ENCODE measurements around the gene UCHL3. TPM values are rescaled to one million over a fixed set of nuclear protein-coding genes. Genes with fewer than 3 reads are reported as not detected.

The UCHL3 gene
- total and polyA plus RNA-seq, 2 of the 4 experiments (the other 2 are of a cell fraction), result 63.8 to 68.3 TPM

DNA sequence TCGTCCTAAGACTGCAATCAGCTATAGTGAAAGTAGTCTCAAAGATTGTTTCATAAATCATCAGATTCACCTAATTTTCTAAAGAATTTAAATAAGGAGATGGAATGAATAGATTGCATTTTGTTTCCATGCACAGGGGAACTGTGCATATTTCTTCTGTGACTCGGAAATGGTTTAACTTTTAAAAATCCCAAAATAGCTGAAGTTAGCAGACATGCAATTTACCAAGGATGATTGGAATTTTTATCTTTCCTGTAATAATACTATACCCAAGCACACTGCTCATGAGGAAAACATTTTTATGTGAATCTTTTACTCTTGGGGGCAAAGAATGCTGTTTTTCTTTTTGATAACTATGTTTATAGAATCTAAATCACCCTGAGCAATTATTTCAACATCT lies 71.6 kb downstream of the UCHL3 start:
- Histone ChIP-seq H3K9ac (ENCODE audit: low read depth, low read length) (no peak overlapping the region), H2AK9ac (replicated peaks; ENCODE audit: low read depth, low read length, poor library complexity) (no peak overlapping the region), H3K4me3 (ENCODE audit: insufficient read depth, low read depth, low read length) (no peak overlapping the region), H3K18ac (ENCODE audit: low read depth, low read length) (no peak overlapping the region; the same call in 1 of the 2 replicates), H3K27me3 (ENCODE audit: control insufficient read depth, insufficient read depth, low read length) (no peaks in the 10 kb centered on the region), H3K4me1 (ENCODE audit: control insufficient read depth, insufficient read depth, low read length) (peaks cover 20% of the 10 kb centered on the region), H2AFZ (replicated peaks; ENCODE audit: low read length, poor library complexity) (no peak overlapping the region), H2AK5ac (ENCODE audit: low read depth, low read length) (no peak overlapping the region), H2BK20ac (ENCODE audit: low read depth, low read length) (no peak overlapping the region), H3K4me2 (ENCODE audit: low read depth, low read length) (peak overlapping the region; percentile 74; the same call in 1 of the 2 replicates), H3K4ac (ENCODE audit: low read depth, low read length) (no peak overlapping the region), H3K56ac (ENCODE audit: extremely low read depth, insufficient read depth, low read length) (no peak overlapping the region), H3K36me3 (ENCODE audit: control insufficient read depth, insufficient read depth, low read length) (peaks cover 1% of the 10 kb centered on the region; the same call in 1 of the 2 replicates), H3K23ac (ENCODE audit: low read depth, low read length) (no peak overlapping the region), H2BK15ac (ENCODE audit: low read depth, low read length) (no peak overlapping the region), H3K9me3 (ENCODE audit: control insufficient read depth, insufficient read depth, low read length) (no peaks in the 10 kb centered on the region), H3K14ac (replicated peaks; ENCODE audit: low read depth, low read length) (no peak overlapping the region), H3K9me1 (ENCODE audit: insufficient read depth, low read length) (peaks cover 10% of the 10 kb centered on the region), H4K8ac (ENCODE audit: low read depth in 2 of 2, low read length in 2 of 2) (peak overlapping the region in 1 of 2 experiments; percentile 98; a peak in 2 of 4 replicates), H3K27ac (ENCODE audit: insufficient read depth, low read length) (peak overlapping the region; percentile 92; the same call in 1 of the 2 replicates), H3K79me1 (ENCODE audit: low read depth in 1 of 2, low read length in 2 of 2) (peaks cover 7 to 50% of the 10 kb centered on the region in 2 experiments), H4K5ac (ENCODE audit: low read depth, low read length) (no peak overlapping the region), H2BK5ac (ENCODE audit: low read depth, low read length, poor library complexity, severe bottlenecking) (peak overlapping the region; percentile 96), H4K91ac (ENCODE audit: insufficient read depth, low read depth, low read length) (no peak overlapping the region), H4K20me1 (ENCODE audit: insufficient read depth, low read length) (no peaks in the 10 kb centered on the region), H2BK120ac (ENCODE audit: low read depth, low read length) (peak overlapping the region; percentile 100; the same call in 1 of the 2 replicates)
- ChIA-PET CTCF (interaction anchor here (1.0 kb wide), 1 partner anchor 19 kb away, joined by 3 read pairs; no protein-coding TSS in a partner anchor), POLR2A (ENCODE audit: unreplicated experiment) (no interaction called here)
- no peak for TF ChIP-seq MXI1 (IDR thresholded peaks at IDR 0.05; ENCODE audit: borderline replicate concordance, low read depth, low read length)
- TF ChIP-seq POLR2A (IDR thresholded peaks at IDR 0.05; ENCODE audit: low read depth, low read length), result no peak
- TF ChIP-seq MAFK (IDR thresholded peaks at IDR 0.05; ENCODE audit: low read depth, low read length), result peak; percentile 18; the same call in 1 of the 2 replicates
- WGBS, 2 experiments (ENCODE audit: extremely low coverage in 2 of 2, insufficient read length in 1 of 2), result no CpG with 5 or more reads among the region's 2 CpGs
- dilution Hi-C loops (cut with HindIII; ENCODE audit: low sequenced_read_pairs, unreplicated experiment) (no loop called here), intact Hi-C loops (cut with micrococcal nuclease) (loop anchor here (5.0 kb wide), 2 partner anchors 39 to 849 kb away; no protein-coding TSS in a partner anchor), in situ Hi-C loops (cut with MboI; ENCODE audit: low sequenced_read_pairs) (no loop called here)
- ATAC-seq (ENCODE audit: low read depth), result peak; percentile 82
- BruUV-seq (replicated peaks), result no TSS peak
- peak; percentile 70 for DNase-seq
